NOMO-1 treated with dmso at 0.1 percent for 144 hours (cell line): Measurements from ENCODE around the gene EVA1C.
A peak's percentile ranks its signal among the peaks of the same experiment; 100 is the strongest.
"Not testable (repeated sequence)": the region's sequence is repeated elsewhere in the genome, so short reads cannot be mapped to it uniquely, and the experiment has no call there.

Experiments
- DNase-seq: peaks from one replicate; lab custom pipeline; 2025; ENCODE audit not compliant: unreplicated experiment; lab: John Stamatoyannopoulos, UW

Gene EVA1C

DNA sequence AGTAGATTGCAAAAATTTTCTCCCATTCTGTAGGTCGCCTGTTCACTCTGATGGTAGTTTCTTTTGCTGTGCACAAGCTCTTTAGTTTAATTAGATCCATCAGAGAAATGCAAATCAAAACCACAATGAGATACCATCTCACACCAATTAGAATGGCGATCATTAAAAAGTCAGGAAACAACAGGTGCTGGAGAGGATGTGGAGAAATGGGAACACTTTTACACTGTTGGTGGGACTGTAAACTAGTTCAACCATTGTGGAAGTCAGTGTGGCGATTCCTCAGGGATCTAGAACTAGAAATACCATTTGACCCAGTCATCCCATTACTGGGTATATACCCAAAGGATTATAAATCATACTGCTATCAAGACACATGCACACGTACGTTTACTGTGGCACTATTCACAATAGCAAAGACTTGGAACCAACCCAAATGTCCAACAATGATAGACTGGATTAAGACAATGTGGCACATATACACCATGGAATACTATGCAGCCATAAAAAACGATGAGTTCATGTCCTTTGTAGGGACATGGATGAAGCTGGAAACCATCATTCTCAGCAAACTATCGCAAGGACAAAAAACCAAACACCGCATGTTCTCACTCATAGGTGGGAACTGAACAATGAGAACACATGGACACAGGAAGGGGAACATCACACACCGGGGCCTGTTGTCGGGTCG lies 21.8 kb upstream of the EVA1C start:
- DNase-seq: not testable (repeated sequence)

DNA sequence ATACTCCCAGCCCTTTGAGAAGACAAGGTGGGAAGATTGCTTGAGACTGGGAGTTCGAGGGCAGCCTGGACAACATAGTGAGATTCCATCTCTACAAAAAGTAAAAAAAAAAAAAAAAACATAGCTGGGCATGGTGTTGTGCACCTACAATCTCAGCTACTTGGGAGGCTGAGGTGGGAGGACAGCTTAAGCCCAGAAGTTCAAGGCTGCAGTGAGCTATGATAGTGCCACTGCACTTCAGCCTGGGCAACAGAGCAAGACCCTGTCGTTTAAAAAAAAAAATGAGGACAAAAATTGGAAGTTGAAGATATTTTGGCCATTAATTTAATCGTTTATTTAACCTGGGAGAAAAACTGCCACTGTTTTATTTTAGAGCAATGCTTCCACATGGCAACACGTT lies 20.8 kb upstream of the EVA1C start:
- DNase-seq: no peak

DNA sequence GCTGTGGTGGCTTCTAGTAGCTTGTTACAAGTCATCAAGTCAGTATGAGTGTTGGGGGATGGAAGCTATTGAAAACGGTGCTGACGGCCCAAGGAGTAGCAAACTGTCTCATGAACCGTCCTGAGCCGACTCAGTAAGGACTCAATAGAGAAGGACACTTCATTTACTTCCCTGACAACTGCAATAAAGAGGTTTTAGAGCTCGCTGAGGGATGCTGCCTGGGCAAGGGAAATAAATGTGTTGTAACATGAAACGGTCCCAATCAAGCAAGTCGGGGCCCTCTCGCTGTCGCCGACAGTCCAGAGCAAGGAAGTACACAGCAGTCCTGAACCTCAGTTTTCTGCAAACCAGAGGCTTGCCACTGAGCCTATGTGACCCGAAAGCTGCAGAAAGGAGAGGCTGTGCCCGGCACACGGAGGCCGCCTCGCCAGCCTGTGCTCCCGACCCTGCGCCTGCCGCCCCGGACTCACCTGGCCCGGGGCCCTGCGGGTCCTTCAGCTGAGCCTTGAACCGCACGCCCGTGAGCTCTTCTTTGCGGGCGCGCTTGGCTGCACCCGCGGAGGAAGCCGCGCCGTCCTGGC lies 20.1 kb upstream of the EVA1C start:
- no peak for DNase-seq

GRCh38 chr21:32392880-32393676 lies 19.4 kb upstream of the EVA1C start, which contains the start of gene URB1:
TSS of gene URB1 (minus strand) at chr21:32393012. CDS start at chr21:32392910, 102 bp downstream.
- peak; percentile 73 for DNase-seq

DNA sequence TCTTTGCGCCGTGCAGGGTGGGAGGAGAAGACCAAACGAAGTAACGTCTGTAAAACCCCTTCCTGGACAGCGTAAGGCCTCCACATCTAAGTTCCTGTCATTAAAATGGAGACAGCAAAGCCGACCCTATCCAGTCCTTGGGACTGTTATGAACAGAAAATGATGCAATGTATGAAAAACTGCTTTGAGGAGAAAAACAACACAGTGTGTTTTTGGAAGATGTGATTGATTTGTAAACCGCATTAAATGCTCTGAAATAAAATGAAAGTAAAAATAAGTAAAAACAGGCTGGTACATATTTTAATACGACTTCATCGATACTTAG lies 18.9 kb upstream of the EVA1C start:
- peak; percentile 85 for DNase-seq

DNA sequence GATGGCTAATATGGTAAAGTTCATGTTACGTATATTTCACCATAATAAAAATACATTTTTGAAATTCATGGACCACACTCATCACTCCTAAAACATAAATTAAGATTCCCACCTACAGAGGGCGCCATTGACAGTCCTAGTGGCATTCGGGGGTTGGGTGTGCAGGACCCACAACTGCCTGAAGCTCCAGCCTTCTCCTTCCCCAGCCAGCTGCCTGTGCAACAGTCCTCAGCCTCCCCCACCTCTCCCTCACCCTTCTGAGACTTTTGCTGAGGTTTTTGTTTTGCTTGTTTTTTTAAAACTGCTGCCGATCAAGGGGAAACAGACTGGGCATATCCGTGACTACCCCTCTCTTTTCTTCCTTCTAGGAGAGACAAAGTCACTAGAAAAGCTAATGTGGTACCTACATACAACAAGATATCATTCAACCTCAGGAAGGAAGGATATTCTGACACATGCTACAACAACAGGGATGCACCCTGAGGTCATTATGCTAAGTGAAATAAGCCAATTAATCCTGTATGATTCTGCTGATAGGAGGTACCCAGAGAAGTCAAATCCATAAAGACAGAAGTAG lies 9.2 kb upstream of the EVA1C start:
- DNase-seq: no peak

DNA sequence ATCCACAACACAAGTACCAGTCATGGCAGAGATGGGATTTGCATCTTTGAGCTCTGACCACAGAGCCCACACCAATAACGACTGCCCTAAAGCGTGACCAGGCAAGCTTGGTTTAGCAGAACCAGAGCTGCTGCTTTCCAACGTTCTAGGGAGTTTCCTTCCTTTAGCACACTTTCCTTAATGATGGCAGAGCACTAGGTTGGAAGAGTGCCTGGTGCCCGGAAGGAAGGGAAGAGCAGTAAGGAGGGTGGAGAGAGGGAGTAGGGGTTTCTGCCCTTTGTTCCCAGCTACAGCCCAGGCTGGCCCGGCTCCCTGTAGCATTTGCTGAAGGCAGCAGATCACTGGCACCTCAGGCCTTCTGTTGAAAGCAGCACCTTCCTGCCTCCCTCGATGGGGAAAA lies 6.1 kb upstream of the EVA1C start:
- DNase-seq: no peak

DNA sequence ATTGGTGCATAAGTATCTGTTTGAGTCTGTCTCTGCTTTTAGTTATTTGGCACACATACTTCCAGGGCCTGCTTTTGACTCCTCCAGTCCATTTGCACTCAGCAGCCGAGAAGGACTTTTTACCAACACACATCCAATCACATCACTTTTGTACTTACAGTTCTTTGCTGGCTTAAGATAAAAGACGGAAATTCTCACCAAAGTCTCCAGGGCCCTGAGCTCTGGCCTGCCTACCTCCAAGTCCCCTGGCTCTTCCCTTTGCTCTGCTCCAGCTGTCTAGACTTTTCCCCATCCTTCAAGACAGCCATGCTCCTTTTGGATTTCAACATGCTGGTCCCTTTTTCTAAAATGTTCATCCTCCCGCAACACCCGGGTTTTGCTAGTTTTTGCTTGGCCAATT lies 2.2 kb upstream of the EVA1C start:
- no peak for DNase-seq

DNA sequence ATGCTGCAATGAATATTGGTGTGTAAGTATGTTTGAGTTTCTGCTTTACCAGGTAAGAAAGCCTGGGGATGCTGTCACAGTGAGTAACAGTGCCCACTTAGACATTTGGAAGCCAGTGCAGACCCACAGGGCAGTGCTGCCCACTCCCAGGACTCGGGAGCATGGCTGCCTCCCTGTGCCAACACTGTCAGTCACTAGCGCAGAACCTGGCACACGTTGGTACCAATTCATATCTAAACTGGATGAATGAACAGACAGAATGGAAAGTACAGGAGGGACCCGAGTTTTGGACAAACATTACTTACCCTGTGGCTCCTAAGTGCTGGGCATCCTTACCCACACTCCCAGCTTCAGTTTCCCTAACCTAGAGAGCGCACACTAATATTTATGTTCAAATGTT lies 1.6 kb upstream of the EVA1C start:
- DNase-seq: no peak

- DNase-seq: peak; percentile 44
Measured at GRCh38 chr21:32411350-32412161, 950 bp upstream of the EVA1C start.

- DNase-seq: no peak
Measured at GRCh38 chr21:32413015-32413504, 554 bp downstream of the EVA1C start.

- DNase-seq: no peak
Measured at GRCh38 chr21:32413697-32414578, 1.4 kb downstream of the EVA1C start.

GRCh38 chr21:32414579-32415358 lies 2.3 kb downstream of the EVA1C start:
- no peak for DNase-seq

GRCh38 chr21:32415451-32416398 lies 3.2 kb downstream of the EVA1C start:
- no peak for DNase-seq

- DNase-seq: no peak
Measured at GRCh38 chr21:32418146-32418545, 5.6 kb downstream of the EVA1C start.

GRCh38 chr21:32422064-32422463 lies 9.6 kb downstream of the EVA1C start:
- DNase-seq: no peak

- no peak for DNase-seq
Measured at GRCh38 chr21:32423320-32424190, 11.0 kb downstream of the EVA1C start.
